Esophagus (tissue), 2 donors: Measurements from ENCODE around the gene VDR. TPM values are rescaled to one million over a fixed set of nuclear protein-coding genes. Genes with fewer than 3 reads are reported as not detected.
"Not testable (repeated sequence)": the region's sequence is repeated elsewhere in the genome, so short reads cannot be mapped to it uniquely, and the experiment has no call there.

ENCODE experiments used
- H3K27ac ChIP-seq, 2 donors: one replicate each; pipeline ENCODE4 v1.5.1; 2013; ENCODE audit warnings: low read depth in 2 of 2, mild to moderate bottlenecking in 2 of 2, inconsistent platforms in 1 of 2, low read length in 1 of 2, moderate library complexity in 1 of 2
- H3K27me3 ChIP-seq, 2 donors: one replicate each; pipeline ENCODE4 v1.6.1; 2013; ENCODE audit warnings: low read length in 2 of 2, control low read depth in 1 of 2, mild to moderate bottlenecking in 1 of 2; ENCODE audit not compliant: insufficient read depth in 2 of 2, control insufficient read depth in 1 of 2
- H3K36me3 ChIP-seq, 2 donors: one replicate each; pipeline ENCODE4 v1.6.1; 2013; ENCODE audit warnings: low read length in 1 of 2; ENCODE audit not compliant: control insufficient read depth in 2 of 2, insufficient read depth in 2 of 2
- H3K4me1 ChIP-seq, 2 donors: one replicate each; pipeline ENCODE4 v1.6.1; 2013; ENCODE audit warnings: low read length in 1 of 2; ENCODE audit not compliant: control insufficient read depth in 2 of 2, insufficient read depth in 2 of 2
- H3K4me3 ChIP-seq, 2 donors: one replicate each; pipeline ENCODE4 v1.5.1; 2013; ENCODE audit warnings: low read length in 2 of 2, mild to moderate bottlenecking in 2 of 2, low read depth in 1 of 2, moderate library complexity in 1 of 2
- H3K9me3 ChIP-seq, 2 donors: one replicate each; pipeline ENCODE4 v1.6.1; 2013; ENCODE audit warnings: mild to moderate bottlenecking in 2 of 2, low read depth in 1 of 2, low read length in 1 of 2, moderate library complexity in 1 of 2; ENCODE audit not compliant: control insufficient read depth in 2 of 2, insufficient read depth in 1 of 2
- WGBS, 2 donors: extraction: QIAGEN DNeasy Blood & Tissue Kit; methylation state at CpG; one replicate each; pipeline ENCODE4 v1.1.7; 2013; 5-methylcytosine and 5-hydroxymethylcytosine counted together
- polyA plus RNA-seq, 2 donors: library from polyadenylated mRNA; stranded (reverse); fragments of 200-250 nt; gene quantifications; one replicate each; pipeline ENCODE4 v1.2.3, GENCODE V29; 2013
- donor health status: healthy with polysubstance abuse.
- donor health status: Bipolar disorder and iron deficiency.

VDR gene
- polyA plus RNA-seq, 2 donors, result 8.8 to 10.8 TPM

DNA sequence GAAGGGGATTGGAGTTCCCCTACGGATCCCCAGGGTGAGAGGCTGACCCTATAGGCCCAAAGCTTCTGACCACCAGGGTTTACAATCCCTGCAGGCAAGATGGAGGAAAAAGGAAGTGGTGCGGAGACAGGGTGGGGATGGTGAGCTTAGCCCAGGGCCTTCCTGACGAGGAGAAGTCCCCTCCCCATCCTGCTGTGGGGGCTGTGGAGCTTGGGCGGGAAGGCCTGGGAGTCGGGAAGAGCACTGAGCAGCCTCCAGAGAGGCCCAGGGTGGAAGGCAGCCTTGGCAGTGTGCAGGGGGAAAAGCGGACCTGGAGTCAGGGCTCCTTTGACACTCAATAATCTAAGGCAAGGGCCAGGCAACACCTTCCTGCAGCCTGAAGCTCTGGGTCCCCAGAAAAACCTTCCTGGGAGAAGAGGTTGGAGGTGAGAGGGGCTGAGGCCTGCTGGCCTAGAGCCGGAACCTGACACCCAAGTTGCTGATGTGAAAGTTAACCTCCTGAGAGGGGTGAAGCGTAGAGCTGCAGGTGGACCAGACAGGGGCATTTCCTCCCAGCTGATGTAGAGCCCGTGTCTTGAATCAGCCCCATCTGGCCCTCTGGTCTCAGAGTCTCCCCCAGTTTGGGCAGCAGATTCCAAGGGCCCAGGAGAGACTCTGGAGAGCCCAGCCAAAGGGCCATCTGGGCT, 91.1 kb downstream of the VDR start:
- H3K9me3 ChIP-seq, result no peaks in the 10 kb centered on the region
- H3K36me3 ChIP-seq, result peaks cover 0 to 3% of the 10 kb centered on the region in 2 donors
- H3K4me3 ChIP-seq, result peak overlapping the region; percentile 37 to 55
- H3K27me3 ChIP-seq, result no peaks in the 10 kb centered on the region
- WGBS, 2 donors, result 37 to 40% methylated on average over 9 of the region's 9 CpGs
- H3K27ac ChIP-seq, result peak overlapping the region; percentile 92 to 99
- peaks cover 21 to 39% of the 10 kb centered on the region in 2 donors for H3K4me1 ChIP-seq

DNA sequence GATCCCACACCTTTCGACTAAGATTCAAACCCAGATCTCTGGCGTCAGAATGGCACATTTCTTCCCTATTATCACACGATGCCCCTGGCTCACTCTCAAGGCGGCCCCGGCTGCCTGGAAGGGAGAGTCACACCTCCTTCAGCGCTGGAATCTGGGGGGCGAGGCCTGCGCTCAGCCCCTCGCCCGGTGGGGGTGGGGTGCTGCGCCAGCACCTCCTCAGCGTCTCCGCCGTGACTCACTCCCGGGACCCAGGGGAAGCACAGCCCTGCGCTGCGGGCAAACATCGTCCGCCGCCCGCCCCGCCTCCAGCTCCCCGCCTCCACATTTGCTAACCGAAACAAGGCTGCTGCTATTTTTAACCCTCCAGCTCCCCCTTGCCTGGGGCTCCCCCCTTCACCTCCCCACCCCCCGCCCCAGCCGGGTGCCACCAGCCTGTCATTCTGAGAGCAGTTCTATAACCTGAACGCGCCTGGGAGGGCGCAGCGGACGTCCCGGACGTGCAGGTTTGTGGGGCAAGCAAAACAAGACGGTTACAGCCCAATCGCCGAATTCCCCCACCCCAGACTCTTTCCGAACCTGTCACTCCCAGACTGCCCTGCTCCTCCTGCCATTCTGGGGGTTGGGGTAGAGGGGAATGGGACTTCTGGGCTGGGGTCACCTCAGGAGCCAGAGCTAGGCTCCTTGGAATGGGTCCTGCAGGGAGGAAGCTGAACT, 91.8 kb downstream of the VDR start:
- Histone ChIP-seq H3K4me3 (peak overlapping the region; percentile 37 to 55), H3K9me3 (no peaks in the 10 kb centered on the region), H3K36me3 (peaks cover 0 to 3% of the 10 kb centered on the region in 2 donors), H3K27me3 (no peaks in the 10 kb centered on the region), H3K4me1 (peaks cover 25 to 40% of the 10 kb centered on the region in 2 donors), H3K27ac (peak overlapping the region; percentile 92 to 99)
- WGBS, 2 donors, result 0 to 1% methylated on average over 37 of the region's 37 CpGs

DNA sequence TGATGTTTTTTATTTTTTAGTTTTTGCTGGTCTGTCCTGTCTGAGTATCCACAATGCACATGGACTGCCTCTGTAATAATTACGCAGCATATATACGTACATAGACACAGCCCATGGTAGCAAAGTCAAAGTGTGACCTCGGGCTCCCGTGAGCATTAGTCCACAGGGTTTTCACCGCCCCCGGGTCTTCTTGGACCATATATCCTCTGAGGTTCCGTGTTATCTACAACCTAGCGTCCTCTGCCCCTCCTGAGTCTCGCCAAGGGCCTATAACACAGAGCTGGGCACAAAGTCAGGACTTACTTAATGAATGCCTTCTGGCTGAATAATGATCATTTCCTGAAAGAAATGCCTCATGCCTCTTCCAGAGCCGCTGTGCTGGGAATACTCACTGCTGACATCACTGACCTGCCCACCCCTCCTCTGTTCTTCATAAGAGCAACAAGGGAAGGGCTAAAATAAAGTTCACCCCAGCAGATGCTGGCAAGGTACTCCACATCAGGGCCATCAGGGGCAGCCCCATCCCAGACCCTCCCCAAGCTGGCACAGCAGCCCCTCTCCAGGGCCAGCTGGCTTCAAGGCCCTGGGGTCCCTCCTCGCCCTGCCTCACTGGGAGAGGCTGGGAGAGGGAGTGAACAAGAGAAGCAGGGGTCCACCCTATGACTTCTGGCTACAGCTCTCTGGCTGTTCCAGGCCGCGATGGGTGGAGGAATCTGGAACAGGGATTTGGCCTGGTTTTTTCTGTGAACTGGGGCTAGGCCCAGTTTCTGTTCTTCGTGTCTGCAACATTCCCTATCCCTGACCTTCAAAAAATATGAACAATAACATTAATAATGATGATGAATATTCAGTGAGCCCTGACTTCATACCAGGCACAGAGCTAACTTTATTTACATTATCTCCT, 93.0 kb downstream of the VDR start:
- peaks cover 25 to 37% of the 10 kb centered on the region in 2 donors for H3K4me1 ChIP-seq
- 31 to 38% methylated on average over 14 of the region's 14 CpGs for WGBS, 2 donors
- peak overlapping the region; percentile 92 to 96 for H3K27ac ChIP-seq
- H3K4me3 ChIP-seq, result no peak overlapping the region
- peaks cover 0 to 3% of the 10 kb centered on the region in 2 donors for H3K36me3 ChIP-seq
- H3K27me3 ChIP-seq, result no peaks in the 10 kb centered on the region
- H3K9me3 ChIP-seq, result no peaks in the 10 kb centered on the region

DNA sequence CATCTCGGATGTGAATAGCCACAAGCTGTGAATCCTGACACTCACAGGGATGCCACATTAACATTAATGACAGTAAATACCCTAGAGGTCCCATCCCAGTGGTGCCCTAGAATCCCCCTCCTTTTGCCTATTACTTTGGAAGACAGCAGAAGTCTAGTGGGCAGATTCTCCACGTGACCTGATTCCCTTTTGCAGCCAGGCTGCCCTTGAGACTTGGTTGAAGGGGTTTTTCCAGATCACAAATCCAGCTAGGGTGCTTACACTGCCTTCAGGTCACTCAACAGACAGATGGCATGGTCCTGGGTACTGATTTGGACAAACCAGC, 93.8 kb downstream of the VDR start:
- H3K4me1 ChIP-seq, result peaks cover 23 to 38% of the 10 kb centered on the region in 2 donors
- peak overlapping the region; percentile 82 to 92 for H3K27ac ChIP-seq
- peaks cover 0 to 3% of the 10 kb centered on the region in 2 donors for H3K36me3 ChIP-seq
- H3K27me3 ChIP-seq, result no peaks in the 10 kb centered on the region
- H3K9me3 ChIP-seq, result no peaks in the 10 kb centered on the region
- H3K4me3 ChIP-seq, result no peak overlapping the region
- whole genome bisulfite sequencing, 2 donors, result 70 to 72% methylated on average over 2 of the region's 2 CpGs

DNA sequence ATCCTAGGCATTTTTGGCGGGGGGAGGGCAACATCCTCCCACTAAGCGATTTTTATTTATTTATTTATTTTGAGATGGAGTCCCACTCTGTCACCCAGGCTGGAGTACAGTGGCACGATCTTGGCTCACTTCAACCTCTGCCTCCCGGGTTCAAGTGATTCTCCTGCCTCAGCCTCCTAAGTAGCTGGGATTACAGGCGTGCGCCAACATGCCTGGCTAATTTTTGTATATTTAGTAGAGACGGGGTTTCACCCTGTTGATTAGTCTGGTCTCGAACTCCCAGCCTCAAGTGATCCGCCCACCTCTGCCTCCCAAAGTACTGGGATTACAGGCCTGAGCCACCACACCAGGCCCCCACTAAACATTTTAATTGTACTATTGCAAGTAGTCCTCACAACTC, 95.3 kb downstream of the VDR start:
- H3K4me1 ChIP-seq, result peaks cover 25 to 38% of the 10 kb centered on the region in 2 donors
- H3K27ac ChIP-seq, H3K9me3 ChIP-seq, H3K36me3 ChIP-seq, H3K4me3 ChIP-seq, H3K27me3 ChIP-seq: not testable (repeated sequence)
- 69 to 78% methylated on average over 9 of the region's 9 CpGs for WGBS, 2 donors

DNA sequence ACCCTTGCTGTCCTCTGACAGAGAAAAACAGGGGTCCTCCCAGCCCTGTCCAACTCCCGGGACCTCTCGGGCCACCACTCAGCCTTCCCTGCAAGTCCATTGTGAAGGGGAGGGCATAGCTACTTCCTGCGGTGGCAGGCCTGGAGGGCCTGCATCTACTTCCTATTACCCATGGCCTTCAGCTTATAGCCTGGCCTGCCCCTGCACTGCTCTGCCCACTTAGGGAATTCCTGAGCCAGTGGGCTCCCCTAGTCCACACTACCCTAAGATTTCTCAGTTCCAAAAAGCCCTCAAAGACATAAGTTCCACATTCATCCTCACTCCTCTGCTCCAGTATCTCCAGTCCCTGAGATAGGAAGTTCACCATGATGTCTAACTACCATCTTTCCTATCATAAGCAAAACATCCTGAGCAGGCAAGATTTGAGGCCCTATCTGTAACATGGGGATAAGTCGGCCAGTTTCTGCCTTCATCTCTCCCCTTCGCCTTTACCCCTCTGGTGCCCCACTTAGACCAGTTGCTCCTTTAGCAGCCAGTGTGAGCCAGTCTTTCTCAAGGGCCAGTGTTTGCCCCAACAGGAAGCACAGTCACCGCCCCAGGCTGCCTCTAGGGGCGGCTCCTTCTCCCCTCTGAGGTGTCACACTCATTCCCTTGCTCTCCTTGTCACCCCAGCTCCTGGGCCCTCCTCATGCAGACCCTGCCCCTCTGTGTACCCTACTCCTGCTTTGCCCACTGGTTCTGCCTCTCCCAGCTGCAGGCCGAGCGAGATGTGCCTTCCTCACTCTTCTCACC, 96.0 kb downstream of the VDR start:
- Histone ChIP-seq H3K27me3 (no peaks in the 10 kb centered on the region), H3K4me3 (no peak overlapping the region), H3K4me1 (peaks cover 20 to 36% of the 10 kb centered on the region in 2 donors), H3K27ac (peak overlapping the region; percentile 69 to 90), H3K9me3 (no peaks in the 10 kb centered on the region), H3K36me3 (peaks cover 0 to 1% of the 10 kb centered on the region in 2 donors)
- 66 to 72% methylated on average over 9 of the region's 9 CpGs for WGBS, 2 donors

DNA sequence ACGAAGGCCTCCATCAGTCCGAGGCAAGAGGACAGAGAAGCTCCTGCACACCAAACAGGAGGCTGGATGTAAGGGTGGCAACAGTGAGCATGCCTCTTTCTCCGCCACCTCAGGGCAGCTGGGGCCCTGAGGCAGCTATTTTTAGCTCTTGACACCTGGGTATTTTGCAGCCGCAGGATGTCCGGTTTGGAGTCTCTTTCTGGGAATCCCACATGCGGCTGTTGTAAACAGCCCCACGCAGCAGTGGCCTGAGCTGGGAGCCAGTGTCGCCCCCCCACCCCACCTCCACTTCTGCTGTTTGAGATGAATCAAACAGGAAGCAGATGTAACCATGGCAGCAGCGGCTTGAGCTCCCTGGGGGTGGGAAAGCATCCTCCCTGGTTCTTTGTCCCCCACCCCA, 96.7 kb downstream of the VDR start:
- Histone ChIP-seq H3K9me3 (no peaks in the 10 kb centered on the region), H3K4me1 (peaks cover 14 to 37% of the 10 kb centered on the region in 2 donors), H3K27me3 (no peaks in the 10 kb centered on the region), H3K4me3 (no peak overlapping the region), H3K27ac (peak overlapping the region; percentile 69 to 90), H3K36me3 (peaks cover 0 to 6% of the 10 kb centered on the region in 2 donors)
- WGBS, 2 donors, result 33 to 41% methylated on average over 9 of the region's 9 CpGs

DNA sequence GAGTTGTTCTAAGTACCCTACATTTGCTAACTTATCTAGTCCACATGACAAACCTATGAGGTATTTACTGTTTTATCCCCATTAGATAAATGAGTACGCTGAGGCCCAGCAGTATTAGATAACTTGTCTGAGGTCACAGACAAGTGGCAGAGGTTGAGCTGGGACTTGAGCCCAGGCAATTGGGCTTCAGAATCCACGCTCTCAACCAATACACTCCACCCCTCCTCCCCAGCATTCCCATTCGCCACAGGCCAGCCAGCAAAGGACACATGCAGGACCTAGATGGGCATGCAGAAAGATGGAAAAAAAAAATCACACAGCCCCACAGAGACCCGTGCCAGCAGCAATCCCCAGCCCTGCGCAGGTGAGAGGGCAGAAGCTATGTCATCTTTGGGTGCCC, 97.5 kb downstream of the VDR start:
- Histone ChIP-seq H3K4me1 (peaks cover 14 to 41% of the 10 kb centered on the region in 2 donors), H3K4me3 (no peak overlapping the region), H3K27me3 (no peaks in the 10 kb centered on the region), H3K9me3 (no peaks in the 10 kb centered on the region), H3K36me3 (peaks cover 0 to 8% of the 10 kb centered on the region in 2 donors), H3K27ac (peak overlapping the region in 1 of 2 donors; percentile 90)
- 61 to 68% methylated on average over 5 of the region's 5 CpGs for WGBS, 2 donors

DNA sequence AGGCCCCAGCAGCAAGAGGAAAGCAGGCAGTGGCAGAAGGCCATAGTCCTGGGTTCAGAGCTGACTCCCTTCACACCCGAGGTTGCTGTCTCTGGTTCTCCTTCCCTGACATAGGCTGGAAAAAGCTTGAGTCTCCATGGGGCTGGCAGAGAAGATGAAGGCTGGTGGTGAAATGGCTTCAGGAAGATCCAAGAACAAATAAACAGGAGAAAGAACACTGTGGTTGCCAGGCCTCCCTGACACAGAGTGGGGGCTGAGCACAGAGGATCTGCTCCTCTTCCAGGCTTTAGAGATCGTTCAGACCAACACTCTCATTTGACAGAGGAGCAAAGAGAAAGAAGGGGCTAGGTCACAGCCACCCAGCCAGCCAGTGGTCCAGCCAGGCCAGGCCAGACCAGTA, 99.4 kb downstream of the VDR start:
- peak overlapping the region; percentile 63 to 67 for H3K27ac ChIP-seq
- H3K4me3 ChIP-seq, result no peak overlapping the region
- peaks cover 12 to 43% of the 10 kb centered on the region in 2 donors for H3K4me1 ChIP-seq
- no peaks in the 10 kb centered on the region for H3K9me3 ChIP-seq
- no peaks in the 10 kb centered on the region for H3K27me3 ChIP-seq
- H3K36me3 ChIP-seq, result peaks cover 0 to 10% of the 10 kb centered on the region in 2 donors
- WGBS, 2 donors, result 38 to 51% methylated on average over 2 of the region's 2 CpGs
